Jurkat, Clone E6-1 (cell line): ENCODE data around the gene HIVEP3.
"Not testable (repeated sequence)": the region's sequence is repeated elsewhere in the genome, so short reads cannot be mapped to it uniquely, and the experiment has no call there.

ENCODE experiments used
- DNase-seq: peaks from one replicate; pipeline ENCODE4 v3.0.0-alpha.2; 2011; ENCODE audit warnings: low read depth, low spot score
- H3K4me3 ChIP-seq: 2 replicates; pipeline ENCODE4 v1.5.1; 2011; ENCODE audit warnings: mild to moderate bottlenecking, low read length, control low read depth, moderate library complexity

Gene HIVEP3

DNA sequence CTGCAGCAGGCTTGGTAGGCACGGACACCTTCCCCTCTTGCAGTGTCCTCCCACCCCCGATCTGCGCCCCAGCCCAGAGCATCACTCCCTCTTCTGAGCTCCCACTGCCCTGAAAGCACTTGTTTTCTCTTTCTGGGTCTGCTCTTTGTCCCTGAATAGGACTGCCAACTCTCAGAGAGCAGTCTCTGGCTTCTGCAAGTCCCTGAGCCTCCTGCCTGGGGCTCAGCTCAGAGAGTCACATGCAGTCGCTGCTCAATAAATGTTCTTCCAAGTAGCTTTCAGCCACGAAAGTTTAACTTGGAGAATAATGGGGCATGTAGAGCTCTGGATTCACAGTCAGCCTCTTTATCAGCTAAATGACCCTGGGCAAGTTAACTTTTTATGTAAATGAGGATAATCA, 205.6 kb downstream of the HIVEP3 start:
- DNase-seq, result no peak
- H3K4me3 ChIP-seq, result no peak overlapping the region

DNA sequence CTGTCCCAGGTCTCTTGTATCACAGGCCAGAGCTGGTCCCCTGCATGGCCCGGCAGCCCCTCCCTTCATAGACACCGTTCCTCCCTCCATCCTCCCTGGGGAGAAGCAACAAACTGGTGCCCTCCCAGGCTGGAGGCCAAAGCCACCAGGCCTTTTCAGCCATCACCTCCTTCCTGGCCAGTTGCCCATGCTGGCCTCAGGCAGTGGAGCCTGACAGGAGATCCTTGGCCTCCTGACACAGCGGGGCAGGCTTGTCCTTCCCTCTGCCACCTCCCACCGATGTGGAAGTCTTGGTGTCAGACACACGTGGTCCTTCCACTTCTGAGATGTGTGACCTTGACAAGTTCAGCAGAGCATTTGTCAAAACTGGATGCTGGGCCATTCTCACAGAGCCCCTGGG, 206.0 kb downstream of the HIVEP3 start:
- H3K4me3 ChIP-seq, result no peak overlapping the region
- no peak for DNase-seq

DNA sequence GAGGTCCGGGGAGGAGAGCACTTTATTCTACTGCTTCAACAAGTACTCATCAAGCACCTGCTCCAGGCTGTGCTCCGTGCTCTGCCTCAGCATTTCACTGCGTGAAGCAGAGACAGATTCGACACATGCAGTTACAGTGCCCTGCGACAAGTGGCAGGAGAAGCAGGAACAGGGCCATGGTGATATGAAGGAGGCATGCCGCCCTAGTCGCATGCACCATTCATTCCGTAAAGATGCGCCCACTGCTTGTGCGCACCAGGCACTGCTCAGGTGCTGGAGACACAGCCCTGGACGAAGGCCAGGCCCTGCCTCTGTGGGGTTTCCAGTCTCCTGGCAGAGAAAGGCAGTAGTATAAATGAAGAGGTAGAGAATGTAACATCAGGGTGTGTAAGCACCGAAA, 206.6 kb downstream of the HIVEP3 start:
- no peak overlapping the region for H3K4me3 ChIP-seq
- DNase-seq, result no peak

DNA sequence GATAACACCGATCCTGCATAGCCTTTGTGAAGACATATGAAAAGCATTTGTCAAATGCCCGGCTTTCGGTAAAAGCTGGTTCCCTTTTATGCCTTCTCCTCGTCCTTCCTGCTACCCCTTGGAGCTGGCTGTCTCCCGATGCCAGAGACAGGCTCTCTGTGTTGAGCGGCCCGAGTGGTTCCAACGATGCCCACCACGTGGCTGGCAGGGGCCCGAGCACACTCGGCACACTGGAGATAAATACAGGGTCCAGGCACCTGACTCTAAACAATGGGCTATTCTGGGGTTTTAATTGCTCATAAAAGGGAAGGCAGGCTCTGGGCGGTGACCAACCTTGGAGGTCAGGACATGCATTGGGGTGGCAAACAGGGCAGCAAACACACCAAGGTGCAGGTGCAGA, 207.1 kb downstream of the HIVEP3 start:
- H3K4me3 ChIP-seq, result no peak overlapping the region
- no peak for DNase-seq

DNA sequence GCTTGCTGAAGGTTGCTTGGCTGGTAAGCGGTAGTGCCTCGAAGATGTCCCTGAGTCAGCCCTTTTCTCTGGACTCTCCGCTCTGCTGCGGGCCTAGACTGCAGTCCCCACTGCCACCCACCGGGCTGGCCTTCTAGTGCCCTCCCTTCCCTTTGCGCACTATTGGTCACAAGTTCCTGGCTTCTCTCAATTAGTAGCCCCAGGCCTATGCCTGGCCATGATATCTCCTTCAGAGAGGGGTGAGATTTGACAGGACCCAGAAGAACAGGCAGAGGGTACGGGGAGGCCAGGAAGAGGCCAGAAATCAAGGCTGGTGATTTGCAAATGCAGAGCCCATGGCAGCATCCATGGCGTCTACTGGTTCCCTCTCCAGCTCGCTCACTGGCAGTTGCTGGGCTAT, 207.7 kb downstream of the HIVEP3 start:
- DNase-seq, result no peak
- no peak overlapping the region for H3K4me3 ChIP-seq

DNA sequence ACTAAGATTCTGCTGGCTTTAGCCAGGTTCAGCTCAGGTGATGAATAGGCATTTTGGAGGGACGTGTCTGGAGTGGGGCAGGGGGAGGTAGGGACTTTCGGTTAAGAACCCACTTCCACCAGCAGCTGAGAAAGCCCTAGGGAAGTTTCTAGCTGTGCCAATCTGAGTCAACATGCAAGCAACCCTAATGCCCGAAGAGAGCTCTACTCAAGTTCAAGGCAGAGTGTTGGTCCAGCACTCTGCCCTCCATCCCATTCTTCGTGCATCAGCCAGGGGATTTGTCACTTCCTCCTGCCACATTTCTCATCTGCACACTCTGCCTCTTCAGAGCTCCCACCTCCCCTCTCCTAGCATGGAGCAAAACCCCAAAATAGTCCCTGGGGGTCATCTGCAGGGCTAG, 208.8 kb downstream of the HIVEP3 start:
- H3K4me3 ChIP-seq, result no peak overlapping the region
- no peak for DNase-seq

DNA sequence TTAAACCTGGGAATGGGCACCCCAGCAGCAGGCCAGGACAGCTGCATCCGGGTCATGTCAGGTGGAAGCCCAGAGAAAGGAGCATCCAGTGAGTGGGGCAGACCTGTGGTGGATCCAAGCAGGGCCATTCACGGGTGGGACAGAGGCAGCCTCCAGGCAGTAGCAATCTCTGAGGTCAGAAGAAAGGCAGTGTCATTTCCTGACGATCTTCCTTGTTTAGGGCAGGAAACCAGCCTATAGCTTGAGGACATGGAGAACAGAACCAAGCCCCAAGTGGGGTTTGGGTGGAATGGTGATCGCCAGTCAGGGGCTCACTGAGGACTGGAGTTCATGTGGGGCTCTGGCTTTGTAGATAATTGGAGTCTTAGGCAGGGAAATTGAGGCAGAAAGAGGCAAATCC, 209.4 kb downstream of the HIVEP3 start:
- DNase-seq, result no peak
- H3K4me3 ChIP-seq, result no peak overlapping the region

DNA sequence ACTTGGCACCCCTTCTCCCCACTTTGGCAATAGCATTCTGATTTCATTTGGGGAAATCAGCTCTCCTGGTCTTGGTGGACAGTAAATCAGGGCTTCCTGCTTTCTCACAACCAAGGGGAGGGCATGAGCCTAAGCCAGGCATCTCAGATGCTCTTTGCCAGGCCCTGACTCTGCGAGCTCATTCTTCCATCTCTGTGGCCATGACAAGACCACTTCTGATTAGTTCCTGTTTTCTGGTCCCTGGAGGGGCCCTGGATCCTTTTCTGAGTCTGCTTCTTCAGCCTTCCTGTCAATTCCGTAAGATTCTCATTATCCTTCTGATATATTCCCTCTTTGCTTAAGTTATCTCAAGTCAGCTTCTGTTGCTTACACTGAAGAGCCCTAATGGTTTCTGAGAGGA, 210.4 kb downstream of the HIVEP3 start:
- H3K4me3 ChIP-seq, result no peak overlapping the region
- no peak for DNase-seq

DNA sequence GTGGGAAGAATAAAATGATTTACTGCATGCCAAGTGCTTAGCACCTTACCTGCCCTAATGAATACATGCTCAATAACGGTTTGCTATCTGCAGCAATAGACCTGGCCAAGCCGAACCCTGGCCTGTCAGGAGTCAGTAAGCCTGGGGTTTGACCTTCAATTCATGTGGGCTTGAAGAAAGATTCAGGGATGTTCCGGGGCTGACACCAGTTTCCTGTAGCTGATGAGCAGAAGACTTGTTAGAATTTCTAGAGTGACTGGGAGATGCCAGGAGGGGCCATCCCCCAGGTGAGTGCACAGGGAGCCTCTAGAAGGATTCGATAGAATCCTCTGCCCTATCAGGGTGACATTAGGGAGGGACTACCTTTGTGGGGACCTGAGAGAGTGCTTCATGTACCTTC, 210.9 kb downstream of the HIVEP3 start:
- DNase-seq, result no peak
- H3K4me3 ChIP-seq, result no peak overlapping the region

DNA sequence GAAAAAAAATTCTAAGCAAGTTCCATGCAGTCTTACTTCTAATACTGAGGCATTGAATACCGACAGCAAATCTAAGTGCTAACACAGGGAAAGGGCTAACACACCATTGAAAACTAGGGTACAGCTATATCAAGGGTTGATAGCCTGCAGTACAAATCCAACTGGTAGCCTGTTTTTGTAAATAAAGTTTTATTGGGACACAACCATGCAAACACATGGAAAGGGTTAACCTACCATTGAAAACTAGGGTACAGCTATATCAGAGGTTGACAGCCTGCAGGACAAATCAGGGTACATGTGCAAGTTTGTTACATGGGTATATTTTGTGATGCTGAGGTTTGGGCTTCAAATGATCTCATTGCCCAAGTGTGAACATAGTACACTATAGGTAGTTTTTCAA, 212.9 kb downstream of the HIVEP3 start:
- no peak for DNase-seq
- H3K4me3 ChIP-seq, result no peak overlapping the region

DNA sequence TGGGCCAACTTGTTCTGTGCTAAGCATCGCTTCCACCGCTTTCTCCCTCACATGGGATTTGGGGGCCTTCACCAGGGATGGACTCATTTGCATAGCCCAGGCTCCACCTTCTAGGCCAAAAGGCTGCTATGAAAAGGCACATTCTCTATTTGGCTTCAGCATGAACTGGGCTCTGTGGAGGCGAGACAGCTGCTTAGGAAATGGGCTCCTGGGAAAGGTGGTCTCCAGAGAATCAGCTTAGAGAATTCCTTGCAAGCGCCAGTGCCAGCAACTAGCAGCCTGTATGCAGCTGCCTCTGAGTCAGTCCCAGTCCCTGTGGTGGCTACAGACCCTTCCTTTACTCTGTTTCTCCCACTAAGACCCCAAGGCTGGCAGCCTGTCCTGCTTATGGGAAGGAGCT, 214.5 kb downstream of the HIVEP3 start:
- DNase-seq, result no peak
- H3K4me3 ChIP-seq, result no peak overlapping the region

DNA sequence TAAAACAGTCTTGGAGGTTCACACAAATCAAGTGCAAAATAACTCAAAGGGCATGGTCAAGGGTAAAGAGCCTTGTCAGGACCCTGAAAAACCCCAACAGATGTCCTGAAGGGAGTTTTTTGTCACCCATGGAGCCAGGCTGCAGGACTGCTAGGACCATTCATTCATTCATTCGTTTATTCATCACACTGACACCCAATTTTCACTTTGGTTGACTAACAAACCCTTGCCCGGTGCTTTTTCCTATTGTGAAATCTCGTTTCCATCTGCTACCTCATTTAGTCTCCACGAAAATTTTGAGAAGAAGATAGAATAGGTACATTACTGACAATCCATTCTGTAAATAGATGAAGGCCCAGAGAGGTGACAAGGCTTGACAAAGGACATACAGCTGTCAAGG, 216.0 kb downstream of the HIVEP3 start:
- no peak overlapping the region for H3K4me3 ChIP-seq
- DNase-seq, result no peak

DNA sequence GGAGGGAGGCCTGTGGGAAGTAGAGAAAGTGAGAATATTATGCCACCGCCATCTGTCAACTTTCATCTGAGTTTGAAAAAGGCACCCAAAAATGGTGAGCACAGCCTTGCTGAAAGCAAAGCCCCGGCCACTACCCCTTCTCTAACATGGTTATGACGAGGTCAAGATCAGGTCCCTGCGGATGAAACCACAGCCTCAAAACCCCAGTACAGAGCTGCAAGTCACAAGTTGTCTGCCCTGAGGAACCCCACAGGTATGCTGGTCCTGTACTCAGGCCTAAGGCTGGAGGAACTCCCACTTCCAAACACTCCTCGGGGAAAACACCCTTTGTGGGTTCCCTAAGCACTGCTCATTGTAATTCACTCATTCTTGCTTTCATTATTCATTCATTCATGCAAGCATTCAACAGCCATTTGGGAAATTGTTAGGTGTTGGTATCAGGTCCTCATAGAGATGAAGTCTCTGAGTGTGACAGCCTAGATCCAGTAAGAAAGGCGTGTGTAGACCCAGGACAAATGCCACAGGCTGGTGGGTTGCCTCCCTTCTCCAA, 217.7 kb downstream of the HIVEP3 start:
- DNase-seq, result no peak
- H3K4me3 ChIP-seq, result no peak overlapping the region

DNA sequence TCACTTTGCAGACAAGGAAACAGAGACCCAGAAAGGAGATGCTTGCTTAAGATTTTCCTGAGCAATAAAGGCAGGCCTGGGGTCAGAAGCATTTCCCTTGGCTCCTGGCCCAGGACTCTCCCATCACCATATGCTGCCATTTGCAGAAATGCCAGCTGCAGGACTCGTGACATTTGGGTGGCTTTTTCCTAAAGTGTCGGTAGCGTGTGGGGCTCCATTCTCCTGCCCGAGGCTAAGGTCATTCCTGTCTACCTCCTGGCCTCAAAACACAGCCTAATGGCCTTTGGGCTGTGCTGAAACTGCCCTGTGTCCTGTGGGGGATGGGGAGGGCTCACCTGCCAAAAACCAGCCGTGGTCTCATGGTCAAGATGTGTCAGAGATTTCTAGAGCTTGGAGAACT, 218.1 kb downstream of the HIVEP3 start:
- no peak for DNase-seq

DNA sequence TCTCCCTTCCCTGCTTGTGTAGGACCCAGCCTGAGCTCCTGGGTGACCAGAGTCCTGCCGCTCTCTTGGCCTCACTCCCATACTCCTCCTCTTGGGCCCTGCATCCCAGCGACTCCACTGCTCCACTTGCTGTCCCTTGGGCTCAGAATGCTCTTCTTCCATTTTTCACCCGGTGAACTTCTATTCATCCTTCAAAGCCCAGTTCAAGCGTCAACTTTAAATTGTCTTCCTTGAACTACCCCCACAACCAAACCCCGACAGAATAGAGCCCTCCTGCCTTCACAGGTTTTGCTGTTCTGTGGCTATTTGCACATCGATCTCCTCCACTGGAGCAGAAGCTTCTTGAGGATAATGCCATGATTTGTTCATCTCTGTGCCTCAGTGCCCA, 218.9 kb downstream of the HIVEP3 start:
- DNase-seq, result no peak
- H3K4me3 ChIP-seq, result no peak overlapping the region

More for the DNA sequence above, 218.1 kb downstream of the HIVEP3 start:
- no peak overlapping the region for H3K4me3 ChIP-seq

DNA sequence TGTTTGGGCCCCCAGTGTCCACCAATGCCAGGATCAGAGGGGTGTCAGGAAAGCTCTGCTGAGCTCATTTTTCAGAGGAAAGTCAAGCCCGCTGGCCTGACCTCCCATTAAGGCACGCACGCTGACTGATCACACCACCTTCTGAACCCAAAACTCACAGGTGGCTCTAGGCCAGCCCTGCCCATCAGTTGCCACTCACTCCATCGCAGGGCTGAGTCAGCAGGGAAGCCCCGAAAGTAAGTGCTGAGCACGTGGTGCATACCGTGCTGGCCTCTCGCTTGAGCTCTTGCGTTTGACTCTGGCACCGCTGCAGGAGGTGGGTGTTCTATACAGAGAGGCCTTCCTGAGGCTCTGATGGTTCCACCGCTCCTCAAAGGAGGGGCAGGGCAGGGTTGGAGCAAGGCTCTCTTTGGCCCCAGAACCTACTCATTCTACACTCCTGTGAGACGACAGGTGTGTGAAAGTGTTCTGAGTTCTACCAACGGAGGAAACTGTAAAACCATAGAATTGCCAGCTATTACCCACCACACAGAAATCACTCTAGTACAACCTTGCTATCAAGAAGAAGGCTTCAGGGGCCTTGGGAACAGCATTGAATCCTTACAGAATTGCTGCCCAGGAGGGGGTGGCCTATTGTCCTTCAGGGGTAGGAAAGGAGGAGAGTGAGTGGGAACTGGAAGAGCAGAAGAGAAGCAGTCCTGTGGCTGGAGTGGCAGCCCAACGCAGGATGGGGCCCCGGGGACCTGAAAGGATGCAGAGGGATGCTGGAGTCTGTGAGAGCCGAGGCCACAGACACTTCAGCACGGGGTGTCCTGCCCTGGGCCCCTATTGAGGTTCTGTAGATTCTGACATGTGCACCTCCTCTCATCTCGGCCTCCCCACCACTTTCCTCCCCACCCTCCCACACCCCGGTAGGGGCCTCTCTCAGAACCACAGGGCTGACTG, 219.5 kb downstream of the HIVEP3 start:
- no peak for DNase-seq
- H3K4me3 ChIP-seq, result no peak overlapping the region

DNA sequence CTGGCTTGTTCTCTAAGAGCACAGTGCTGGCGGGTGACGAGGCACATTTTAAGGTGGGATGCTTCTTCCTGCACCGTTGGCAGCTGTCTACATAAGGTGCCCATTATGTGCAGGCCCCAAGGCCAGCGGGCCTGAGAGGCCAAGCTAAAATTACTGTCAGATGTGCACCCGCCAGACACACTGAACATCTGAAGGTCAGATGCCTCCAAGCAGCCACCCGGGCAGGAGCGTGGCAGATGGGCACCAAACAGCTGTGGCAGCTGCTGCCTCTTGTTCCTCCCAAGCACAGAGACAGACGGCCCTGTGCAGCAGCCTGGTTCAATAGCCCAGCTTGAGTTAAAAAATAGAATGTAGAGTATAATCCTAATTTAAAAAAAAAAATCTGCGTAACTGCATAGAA, 222.3 kb downstream of the HIVEP3 start:
- DNase-seq, result no peak
- no peak overlapping the region for H3K4me3 ChIP-seq

DNA sequence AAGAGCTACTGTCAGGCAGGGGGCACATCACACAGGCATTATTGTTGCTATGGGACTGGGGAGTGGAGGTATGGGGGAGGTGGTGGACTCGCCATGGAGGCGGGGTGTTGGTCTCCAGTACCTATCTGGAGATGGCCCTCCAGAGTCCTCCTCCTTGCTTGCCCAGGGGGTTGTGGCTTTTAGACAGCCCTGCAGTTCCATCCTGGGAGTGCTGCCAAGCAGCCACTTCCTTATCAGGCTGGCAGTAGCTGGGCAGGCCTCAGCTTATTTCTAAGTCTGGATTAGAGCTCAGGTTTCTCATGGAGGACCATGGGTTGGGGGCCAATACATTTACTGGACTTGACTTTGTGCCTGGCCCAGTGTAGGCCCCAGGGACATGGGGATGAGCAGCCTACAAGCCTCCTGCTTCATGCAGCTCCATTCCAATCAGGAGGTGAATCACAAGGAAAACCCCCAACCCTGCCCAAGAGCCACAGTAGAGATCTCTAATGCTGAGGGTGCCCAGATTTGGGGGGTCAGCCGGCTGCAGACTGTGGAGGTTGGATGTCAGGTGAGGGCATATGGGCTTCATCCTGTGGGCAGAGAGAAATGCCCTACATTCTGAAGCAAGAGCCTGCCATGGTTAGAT, 223.5 kb downstream of the HIVEP3 start:
- DNase-seq, result no peak
- no peak overlapping the region for H3K4me3 ChIP-seq

DNA sequence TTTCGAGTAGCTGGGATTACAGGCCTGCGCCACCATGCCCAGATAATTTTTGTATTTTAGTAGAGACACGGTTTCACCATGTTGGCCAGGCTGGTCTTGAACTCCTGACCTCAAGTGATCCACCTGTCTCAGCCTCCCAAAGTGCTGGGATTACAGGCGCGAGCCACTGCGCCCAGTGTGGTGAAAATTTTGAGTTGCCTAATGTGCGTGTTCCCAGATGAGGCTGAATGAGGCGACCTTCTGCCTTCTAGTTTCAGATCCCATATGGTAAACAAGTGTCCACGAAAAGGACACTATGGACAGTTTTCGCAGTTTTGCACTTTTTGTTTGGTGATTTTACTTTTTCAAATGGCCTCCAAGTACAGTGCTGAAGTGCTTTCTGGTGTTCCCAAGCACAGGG, 226.8 kb downstream of the HIVEP3 start:
- not testable (repeated sequence) for DNase-seq

DNA sequence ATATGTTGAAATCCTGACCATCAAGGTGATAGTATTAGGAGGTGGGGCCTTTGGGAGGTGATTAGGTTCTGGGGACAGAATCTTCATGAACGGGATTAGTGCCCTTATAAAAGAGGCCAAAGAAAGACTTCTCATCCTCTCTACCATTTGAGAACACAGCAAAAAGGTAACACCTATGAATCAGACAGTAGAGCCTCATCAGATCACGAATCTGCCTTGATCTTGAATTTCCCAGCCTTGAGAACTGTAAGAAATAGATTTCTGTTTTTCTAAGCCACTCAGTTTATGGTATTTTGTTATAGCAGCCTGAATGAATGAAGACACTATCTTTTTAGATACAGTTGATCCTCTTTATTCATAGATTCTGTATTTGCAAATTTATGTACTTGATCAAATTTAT, 227.3 kb downstream of the HIVEP3 start:
- no peak for DNase-seq
- H3K4me3 ChIP-seq, result no peak overlapping the region

More for the DNA sequence above, 226.8 kb downstream of the HIVEP3 start:
- H3K4me3 ChIP-seq, result not testable (repeated sequence)
